NCI-H128 (cell line): ENCODE measurements around the gene ACD.
"Not testable (repeated sequence)": the region's sequence is repeated elsewhere in the genome, so short reads cannot be mapped to it uniquely, and the experiment has no call there.

Source experiments
- DNase-seq: peaks from one replicate; lab custom pipeline; 2025; ENCODE audit not compliant: unreplicated experiment; lab: John Stamatoyannopoulos, UW

The ACD gene

GRCh38 chr16:67659675-67660563 lies at the start of gene ACD:
Gene ACD, minus strand, starts transcription at chr16:67660260. Its CDS starts 40 bp downstream, at chr16:67660220.
- peak; percentile 51 for DNase-seq

- no peak for DNase-seq
Measured at GRCh38 chr16:67709050-67709449, 49.0 kb upstream of the ACD start.

- DNase-seq, result no peak
Measured at GRCh38 chr16:67708368-67708771, 48.3 kb upstream of the ACD start.

- DNase-seq, result no peak
Measured at GRCh38 chr16:67707790-67708189, 47.7 kb upstream of the ACD start.

- no peak for DNase-seq
Measured at GRCh38 chr16:67707210-67707609, 47.1 kb upstream of the ACD start.

- no peak for DNase-seq
Measured at GRCh38 chr16:67704110-67704509, 44.0 kb upstream of the ACD start.

DNA sequence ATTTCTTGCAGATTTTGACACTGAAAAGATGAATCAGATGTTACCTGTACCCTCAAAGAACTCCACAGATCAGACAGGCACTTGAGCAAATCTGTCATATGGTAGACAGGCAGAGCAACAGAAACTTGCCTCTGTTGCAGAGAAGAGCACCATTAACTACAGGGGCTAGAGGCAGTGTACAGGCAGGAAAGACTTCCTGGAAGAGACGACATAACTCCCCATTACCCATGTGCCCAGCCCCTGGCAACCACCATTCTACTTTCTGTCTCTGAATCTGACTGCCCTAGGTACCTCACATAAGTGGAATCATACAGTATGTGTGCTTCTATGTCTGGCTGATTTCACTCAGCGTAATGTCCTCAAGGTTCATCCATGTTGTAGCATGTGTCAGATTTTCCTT lies 43.6 kb upstream of the ACD start:
- no peak for DNase-seq

DNA sequence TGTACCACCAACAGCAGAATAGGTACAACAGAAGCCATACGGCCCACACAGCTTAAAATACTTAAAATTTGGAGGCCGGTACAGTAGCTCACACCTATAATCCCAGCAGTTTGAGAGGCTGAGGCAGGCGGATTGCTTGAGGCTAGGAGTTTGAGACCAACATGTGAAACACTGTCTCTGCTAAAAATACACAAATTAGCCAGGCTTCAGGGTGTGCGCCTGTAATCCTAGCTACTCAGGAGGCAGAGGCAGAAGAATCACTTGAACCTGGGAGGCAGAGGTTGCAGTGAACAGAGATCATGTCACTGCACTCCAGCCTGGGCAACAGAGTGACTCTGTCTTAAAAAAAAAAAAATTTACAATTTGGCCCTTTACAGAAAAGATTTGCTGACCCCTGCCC lies 42.1 kb upstream of the ACD start:
- no peak for DNase-seq

DNA sequence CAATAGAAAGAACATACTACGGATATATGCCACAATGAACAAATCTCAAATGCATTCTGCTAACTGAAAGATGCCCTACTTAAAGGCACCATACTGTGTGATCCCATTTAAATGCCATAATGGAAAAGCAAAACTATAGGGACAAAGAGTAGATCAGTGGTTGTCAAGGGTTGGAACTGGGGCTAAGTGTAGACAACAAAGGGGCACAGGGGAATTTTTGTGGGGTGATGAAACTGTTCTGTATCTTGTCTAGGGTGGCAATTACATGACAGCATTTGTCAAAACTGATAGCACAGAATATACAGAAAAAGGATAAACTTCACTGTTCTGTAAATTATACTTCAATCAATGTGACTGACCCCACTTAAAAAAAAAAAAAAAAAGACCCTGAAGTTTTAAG lies 41.4 kb upstream of the ACD start:
- DNase-seq, result no peak

- no peak for DNase-seq
Measured at GRCh38 chr16:67699265-67699664, 39.2 kb upstream of the ACD start.

- DNase-seq, result no peak
Measured at GRCh38 chr16:67697422-67698185, 37.5 kb upstream of the ACD start.

- no peak for DNase-seq
Measured at GRCh38 chr16:67694611-67695010, 34.6 kb upstream of the ACD start.

- DNase-seq, result not testable (repeated sequence)
Measured at GRCh38 chr16:67693517-67694285, 33.6 kb upstream of the ACD start.

DNA sequence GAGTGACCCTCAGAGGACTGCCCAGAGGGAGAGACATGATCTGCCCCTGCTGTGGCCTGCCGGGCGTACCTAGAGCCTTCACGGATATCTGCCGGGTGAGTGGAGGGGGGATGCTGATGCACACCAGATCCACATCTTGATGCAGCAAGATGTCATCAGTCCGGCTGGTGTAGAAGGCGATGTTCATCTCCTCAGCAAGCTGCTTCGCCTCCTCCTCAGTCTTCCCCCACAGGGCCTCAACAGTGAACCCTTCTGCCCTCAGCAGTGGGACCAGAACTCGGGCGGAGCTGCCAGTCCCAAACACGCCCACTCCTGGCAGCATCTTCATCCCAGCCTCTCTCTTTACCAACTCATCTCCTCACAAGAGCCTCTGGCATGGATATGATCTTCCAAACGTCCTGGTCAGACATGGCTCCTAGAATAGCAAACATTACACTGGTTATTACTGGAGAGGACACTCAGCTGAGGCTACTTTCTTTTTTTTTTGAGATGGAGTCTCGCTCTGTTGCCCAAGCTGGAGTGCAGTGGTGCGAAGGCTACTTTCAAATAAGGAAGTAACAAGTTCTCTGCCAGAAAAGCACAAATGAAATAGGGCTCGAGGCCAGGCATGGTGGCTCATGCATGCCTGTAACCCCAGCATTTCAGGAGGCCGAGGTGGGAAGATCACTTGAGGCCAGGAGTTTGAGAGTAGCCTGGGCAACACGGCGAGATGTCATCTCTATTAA lies 25.5 kb upstream of the ACD start:
- DNase-seq, result no peak

GRCh38 chr16:67683767-67684166 lies 23.7 kb upstream of the ACD start:
- no peak for DNase-seq

- no peak for DNase-seq
Measured at GRCh38 chr16:67679935-67680897, 20.2 kb upstream of the ACD start.

DNA sequence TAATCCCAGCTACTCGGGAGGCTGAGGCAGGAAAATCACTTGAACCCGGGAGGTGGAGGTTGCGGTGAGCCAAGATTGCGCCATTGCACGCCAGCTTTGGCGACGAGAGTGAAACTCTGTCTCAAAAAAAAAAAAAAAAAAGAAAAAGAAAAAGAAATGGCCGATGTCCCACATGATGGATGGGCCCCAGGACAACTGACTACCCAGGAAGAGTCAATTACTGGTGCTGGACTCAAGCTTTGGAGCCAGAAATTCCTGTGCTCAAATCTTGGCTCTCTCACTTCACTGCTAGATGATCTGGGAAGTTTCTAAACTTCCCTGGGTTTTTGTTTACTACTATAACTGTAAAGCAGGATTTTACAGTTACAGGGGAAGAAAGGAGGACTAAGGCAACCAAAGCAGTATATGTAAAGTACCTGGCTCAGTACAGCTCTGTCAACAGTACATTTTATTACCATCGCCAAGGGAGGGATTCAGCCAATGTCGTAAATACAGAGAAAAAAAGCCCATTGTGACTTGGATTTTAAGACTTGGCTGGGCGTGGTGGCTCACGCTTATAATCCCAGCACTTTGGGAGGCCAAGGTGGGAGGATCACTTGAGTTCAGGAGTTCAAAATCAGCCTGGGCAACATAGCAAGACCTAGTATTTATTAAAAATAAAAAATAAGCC lies 18.4 kb upstream of the ACD start:
- DNase-seq, result no peak

GRCh38 chr16:67677712-67678111 lies 17.7 kb upstream of the ACD start:
- no peak for DNase-seq

- DNase-seq, result no peak
Measured at GRCh38 chr16:67676939-67677338, 16.9 kb upstream of the ACD start.
